ENCODE measurements around the gene SPATA9. TPM values are rescaled to one million over a fixed set of nuclear protein-coding genes. Genes with fewer than 3 reads are reported as not detected.

Gene SPATA9
- total and polyA plus RNA-seq, 2 of the 13 experiments (the other 11 are each of a cell fraction or from before 2014, with no cell fraction given): not detected

DNA sequence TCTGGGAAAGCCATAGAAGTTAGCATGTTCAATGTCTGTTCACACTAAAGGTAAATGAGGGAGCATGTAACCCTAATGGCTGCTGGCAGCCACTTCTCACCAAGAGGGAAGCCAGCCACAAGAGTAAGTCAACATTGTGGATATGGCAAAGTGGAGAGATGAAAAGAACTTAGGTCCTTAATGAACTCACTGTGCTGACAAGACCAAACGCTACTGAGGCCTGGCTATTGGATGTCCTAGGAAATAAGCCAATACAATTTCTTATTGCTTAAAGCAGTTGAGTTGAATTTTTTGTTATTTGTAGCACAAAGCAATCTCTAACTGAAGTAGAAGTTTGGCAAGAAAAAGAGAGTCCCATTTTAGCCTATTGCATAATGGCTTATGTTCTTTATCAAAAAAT lies 56.1 kb downstream of the SPATA9 start (continued):
- TF ChIP-seq IRF1 (CRISPR knock-in tag; IDR thresholded peaks at IDR 0.05; ENCODE audit: low read depth): no peak
- TF ChIP-seq ZNF629 (CRISPR knock-in tag; conservative IDR thresholded peaks at IDR 0.05): no peak
- no peak for TF ChIP-seq ZNF430 (CRISPR knock-in tag; IDR thresholded peaks at IDR 0.05)
- no peak for TF ChIP-seq NKX3-1 (CRISPR knock-in tag; IDR thresholded peaks at IDR 0.05)
- TF ChIP-seq, protein P1, sequence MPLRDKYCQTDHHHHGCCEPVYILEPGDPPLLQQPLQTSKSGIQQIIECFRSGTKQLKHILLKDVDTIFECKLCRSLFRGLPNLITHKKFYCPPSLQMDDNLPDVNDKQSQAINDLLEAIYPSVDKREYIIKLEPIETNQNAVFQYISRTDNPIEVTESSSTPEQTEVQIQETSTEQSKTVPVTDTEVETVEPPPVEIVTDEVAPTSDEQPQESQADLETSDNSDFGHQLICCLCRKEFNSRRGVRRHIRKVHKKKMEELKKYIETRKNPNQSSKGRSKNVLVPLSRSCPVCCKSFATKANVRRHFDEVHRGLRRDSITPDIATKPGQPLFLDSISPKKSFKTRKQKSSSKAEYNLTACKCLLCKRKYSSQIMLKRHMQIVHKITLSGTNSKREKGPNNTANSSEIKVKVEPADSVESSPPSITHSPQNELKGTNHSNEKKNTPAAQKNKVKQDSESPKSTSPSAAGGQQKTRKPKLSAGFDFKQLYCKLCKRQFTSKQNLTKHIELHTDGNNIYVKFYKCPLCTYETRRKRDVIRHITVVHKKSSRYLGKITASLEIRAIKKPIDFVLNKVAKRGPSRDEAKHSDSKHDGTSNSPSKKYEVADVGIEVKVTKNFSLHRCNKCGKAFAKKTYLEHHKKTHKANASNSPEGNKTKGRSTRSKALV (CRISPR knock-in tag; IDR thresholded peaks at IDR 0.05): no peak
- TF ChIP-seq DNMT1 (CRISPR knock-in tag; IDR thresholded peaks at IDR 0.05): no peak
- TF ChIP-seq ZNF543 (CRISPR knock-in tag; IDR thresholded peaks at IDR 0.05): no peak
- no peak for TF ChIP-seq ARID2 (CRISPR knock-in tag; IDR thresholded peaks at IDR 0.05; ENCODE audit: borderline replicate concordance)

DNA sequence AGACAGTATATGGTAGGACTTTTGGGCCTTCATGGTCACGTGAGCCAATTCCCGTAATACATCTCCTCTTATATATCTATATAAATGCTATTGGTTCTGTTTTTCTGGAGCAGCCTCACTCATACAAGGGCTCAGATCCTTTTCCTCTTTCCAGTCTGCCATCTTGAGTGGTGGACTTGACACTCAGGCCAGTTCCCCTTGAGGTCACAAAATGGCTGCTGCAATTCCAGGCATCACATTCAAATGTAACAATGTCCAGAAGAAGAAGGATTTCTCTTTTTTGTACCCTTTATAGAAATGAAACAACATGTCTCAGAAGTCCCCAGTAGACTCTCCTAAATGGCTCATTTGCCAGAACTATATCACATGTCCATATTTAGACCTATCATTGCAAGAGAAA lies 58.4 kb downstream of the SPATA9 start:
- no peak for FAIRE-seq
- no peak overlapping the region for H3K9ac ChIP-seq (ENCODE audit: insufficient read depth, low read depth, low read length)
- no peak overlapping the region for H3K27ac ChIP-seq (ENCODE audit: extremely low read length, insufficient read depth, low read length)
- H3K9me3 ChIP-seq (ENCODE audit: low read length): no peaks in the 10 kb centered on the region
- no peak for DNase-seq (ENCODE audit: low spot score)
- no peak overlapping the region for H3K4me3 ChIP-seq (replicated peaks in 1 of 3; ENCODE audit: insufficient read depth in 1 of 3, low read depth in 2 of 3, low read length in 3 of 3)
- no peak for ATAC-seq
- no peak overlapping the region for H2AFZ ChIP-seq (ENCODE audit: low read length)
- CTCF ChIA-PET (ENCODE audit: low intra/inter-chr PET ratio, low total read pairs): no interaction called here
- POLR2A ChIA-PET: no interaction called here
- WGBS (ENCODE audit: low lambda C conversion rate): 3% methylated on average over 2 of the region's 2 CpGs
- peaks cover 23% of the 10 kb centered on the region for H3K4me1 ChIP-seq (ENCODE audit: insufficient read depth, low read length)
- peaks cover 7 to 43% of the 10 kb centered on the region in 2 experiments for H3K27me3 ChIP-seq (ENCODE audit: control insufficient read depth in 1 of 2, insufficient read depth in 2 of 2, low read length in 2 of 2)
- H3K79me2 ChIP-seq (ENCODE audit: insufficient read depth, low read length): no peaks in the 10 kb centered on the region
- in situ Hi-C loops (cut with HindIII; ENCODE audit: extremely low pct_ligation_motif_present, low pct_unique_long_range_greater_than_20kb): no loop called here
- intact Hi-C loops (cut with micrococcal nuclease; ENCODE audit: unreplicated experiment): no loop called here
- H3K36me3 ChIP-seq (replicated peaks in 1 of 2; ENCODE audit: control insufficient read depth in 1 of 2, insufficient read depth in 2 of 2, low read length in 2 of 2): no peaks in the 10 kb centered on the region
- no peaks in the 10 kb centered on the region for H4K20me1 ChIP-seq (ENCODE audit: insufficient read depth, low read length)
- no peak overlapping the region for H3K4me2 ChIP-seq (ENCODE audit: low read depth, low read length)
- TF ChIP-seq PAX8 (CRISPR knock-in tag; IDR thresholded peaks at IDR 0.05; ENCODE audit: borderline replicate concordance) (no peak), ATF7 (IDR thresholded peaks at IDR 0.05) (no peak), ATF7 (CRISPR knock-in tag; IDR thresholded peaks at IDR 0.05) (no peak), ZNF746 (CRISPR knock-in tag; IDR thresholded peaks at IDR 0.05) (no peak), PLRG1 (conservative IDR thresholded peaks at IDR 0.05) (no peak), CBX2 (IDR thresholded peaks at IDR 0.05; ENCODE audit: low read depth, low read length) (no peak), CBX2 (CRISPR knock-in tag; IDR thresholded peaks at IDR 0.05; ENCODE audit: low read depth) (no peak), GPBP1L1 (CRISPR knock-in tag; IDR thresholded peaks at IDR 0.05) (no peak)
- TF ChIP-seq, protein P2, sequence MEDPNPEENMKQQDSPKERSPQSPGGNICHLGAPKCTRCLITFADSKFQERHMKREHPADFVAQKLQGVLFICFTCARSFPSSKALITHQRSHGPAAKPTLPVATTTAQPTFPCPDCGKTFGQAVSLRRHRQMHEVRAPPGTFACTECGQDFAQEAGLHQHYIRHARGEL (CRISPR knock-in tag; IDR thresholded peaks at IDR 0.05): no peak
- TF ChIP-seq, protein P3, sequence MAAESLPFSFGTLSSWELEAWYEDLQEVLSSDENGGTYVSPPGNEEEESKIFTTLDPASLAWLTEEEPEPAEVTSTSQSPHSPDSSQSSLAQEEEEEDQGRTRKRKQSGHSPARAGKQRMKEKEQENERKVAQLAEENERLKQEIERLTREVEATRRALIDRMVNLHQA (CRISPR knock-in tag; IDR thresholded peaks at IDR 0.05): no peak
- BruUV-seq (replicated peaks): no TSS peak
